ENCODE results near the gene MGAT4B.

MGAT4B gene

GRCh38 chr5:179799644-179799973, 7.1 kb downstream of the MGAT4B start:
- TF ChIP-seq CTCF (IDR thresholded peaks at IDR 0.05; ENCODE audit: low read depth, low read length) = no peak
- Histone ChIP-seq H3K36me3 (no peaks in the 10 kb centered on the region; the same call in 1 of the 2 replicates), H3K27ac (no peak overlapping the region), H3K27me3 (ENCODE audit: insufficient read depth, low read depth, severe bottlenecking) (no peaks in the 10 kb centered on the region), H3K4me3 (ENCODE audit: low read depth, low read length) (no peak overlapping the region), H3K9me3 (ENCODE audit: severe bottlenecking) (no peaks in the 10 kb centered on the region)
- no peak for DNase-seq

- Histone ChIP-seq H3K36me3 (no peaks in the 10 kb centered on the region; the same call in 1 of the 2 replicates), H3K9me3 (ENCODE audit: severe bottlenecking) (no peaks in the 10 kb centered on the region), H3K4me3 (ENCODE audit: low read depth, low read length) (no peak overlapping the region), H3K27me3 (ENCODE audit: insufficient read depth, low read depth, severe bottlenecking) (no peaks in the 10 kb centered on the region), H3K27ac (no peak overlapping the region)
- TF ChIP-seq CTCF (IDR thresholded peaks at IDR 0.05; ENCODE audit: low read depth, low read length) = no peak
- no peak for DNase-seq
Observed at GRCh38 chr5:179798771-179799643, 7.7 kb downstream of the MGAT4B start.

- Histone ChIP-seq H3K27me3 (ENCODE audit: insufficient read depth, low read depth, severe bottlenecking) (no peaks in the 10 kb centered on the region), H3K27ac (no peak overlapping the region), H3K36me3 (no peaks in the 10 kb centered on the region; the same call in 1 of the 2 replicates), H3K4me3 (ENCODE audit: low read depth, low read length) (no peak overlapping the region), H3K9me3 (ENCODE audit: severe bottlenecking) (no peaks in the 10 kb centered on the region)
- DNase-seq = no peak
- TF ChIP-seq CTCF (IDR thresholded peaks at IDR 0.05; ENCODE audit: low read depth, low read length) = no peak
Observed at GRCh38 chr5:179798144-179798770, 8.4 kb downstream of the MGAT4B start.

GRCh38 chr5:179797741-179798140, 8.9 kb downstream of the MGAT4B start:
- Histone ChIP-seq H3K36me3 (no peaks in the 10 kb centered on the region; the same call in 1 of the 2 replicates), H3K4me3 (ENCODE audit: low read depth, low read length) (no peak overlapping the region), H3K27me3 (ENCODE audit: insufficient read depth, low read depth, severe bottlenecking) (no peaks in the 10 kb centered on the region), H3K9me3 (ENCODE audit: severe bottlenecking) (no peaks in the 10 kb centered on the region), H3K27ac (no peak overlapping the region)
- no peak for DNase-seq
- no peak for TF ChIP-seq CTCF (IDR thresholded peaks at IDR 0.05; ENCODE audit: low read depth, low read length)

GRCh38 chr5:179796877-179797608, 9.6 kb downstream of the MGAT4B start:
- no peak for TF ChIP-seq CTCF (IDR thresholded peaks at IDR 0.05; ENCODE audit: low read depth, low read length)
- H3K4me3 ChIP-seq (ENCODE audit: low read depth, low read length) = peak overlapping the region; percentile 29; the same call in 1 of the 2 replicates

More at GRCh38 chr5:179796877-179797608, 9.6 kb downstream of the MGAT4B start:
- H3K9me3 ChIP-seq (ENCODE audit: severe bottlenecking) = no peaks in the 10 kb centered on the region
- no peak for DNase-seq
- no peaks in the 10 kb centered on the region; the same call in 1 of the 2 replicates for H3K36me3 ChIP-seq
- no peaks in the 10 kb centered on the region for H3K27me3 ChIP-seq (ENCODE audit: insufficient read depth, low read depth, severe bottlenecking)
- H3K27ac ChIP-seq = no peak overlapping the region

Data from WERI-Rb-1 (cell line).